Endothelial cell of umbilical vein (primary cell): ENCODE data around the gene ACOX3. TPM values are rescaled to one million over a fixed set of nuclear protein-coding genes. Genes with fewer than 3 reads are reported as not detected.

Experiments used
- BruUV-seq: library from RNA; stranded (reverse); fragments of 400-500 nt; replicated peaks from 2 replicates; lab custom pipeline; 2021; lab: Mats Ljungman, UMichigan
- CTCF ChIA-PET: fragments of 300-600, 350-600 bp; sonication (Branson Sonifier 250); formaldehyde crosslinking; loops from one replicate; lab custom pipeline; 2021; ENCODE audit warnings: antibody characterized with exemption, inconsistent platforms; lab: Charles Lee
- POLR2A ChIA-PET: fragments of 300-600, 350-600 bp; sonication (Branson Sonifier 250); formaldehyde crosslinking; loops from one replicate; lab custom pipeline; 2021; ENCODE audit warnings: antibody characterized with exemption, inconsistent platforms; lab: Charles Lee
- DNase-seq: peaks from one replicate; pipeline ENCODE4 v3.0.0-alpha.2; 2011; ENCODE audit warnings: low read depth, low spot score
- FAIRE-seq: peaks from 2 replicates; lab custom pipeline; 2011; peaks lifted over from hg19 to GRCh38; lab: Jason Lieb, UNC
- H2AFZ ChIP-seq: 2 replicates; pipeline ENCODE4 v1.6.0; 2012; ENCODE audit warnings: low read depth, low read length, control low read depth, inconsistent platforms
- H3K27ac ChIP-seq: 2 replicates; pipeline ENCODE4 v1.5.1; 2011; ENCODE audit warnings: low read depth, mild to moderate bottlenecking, control low read depth, low read length, moderate library complexity; ENCODE audit not compliant: insufficient read depth
- H3K27me3 ChIP-seq, 2 experiments: 2 replicates each; pipeline versions ENCODE4 v1.6.0 to v1.6.1; 2011; ENCODE audit warnings: low read length in 2 of 2, mixed read lengths in 1 of 2; ENCODE audit not compliant: control insufficient read depth in 2 of 2, insufficient read depth in 2 of 2
- H3K36me3 ChIP-seq, 2 experiments: 2 replicates in 1 of 2; 3 replicates in 1 of 2; pipeline ENCODE4 v1.5.1; 2011; ENCODE audit warnings: low read length in 2 of 2, mild to moderate bottlenecking in 1 of 2, moderate library complexity in 1 of 2; ENCODE audit not compliant: control insufficient read depth in 2 of 2, insufficient read depth in 2 of 2; ENCODE audit errors: extremely low read depth in 1 of 2
- H3K4me1 ChIP-seq: 3 replicates; pipeline ENCODE4 v1.5.1; 2011; ENCODE audit warnings: mild to moderate bottlenecking, low read length; ENCODE audit not compliant: control insufficient read depth, insufficient read depth; ENCODE audit errors: extremely low read depth
- H3K4me2 ChIP-seq: 2 replicates; pipeline ENCODE4 v1.6.1; 2011; ENCODE audit warnings: low read length, control low read depth, mixed read lengths; ENCODE audit not compliant: insufficient read depth
- H3K4me3 ChIP-seq, 3 experiments: fragments of 200-600 bp in 1 of 3; sonication (generic), shearing (Covaris generic) in 1 of 3; replicated peaks in 1 of 3; 2 replicates each; pipeline ENCODE4 v1.5.1; 2011 to 2016; ENCODE audit warnings: control low read depth in 3 of 3, low read length in 3 of 3, mild to moderate bottlenecking in 2 of 3, inconsistent platforms in 1 of 3, low read depth in 1 of 3, moderate library complexity in 1 of 3; ENCODE audit not compliant: insufficient read depth in 1 of 3
- H3K79me2 ChIP-seq: 2 replicates; pipeline ENCODE4 v1.6.0; 2012; ENCODE audit warnings: low read length, inconsistent platforms; ENCODE audit not compliant: control insufficient read depth, insufficient read depth
- H3K9ac ChIP-seq: replicated peaks from 2 replicates; pipeline ENCODE3; 2011; ENCODE audit warnings: low read length, control low read depth; ENCODE audit not compliant: insufficient read depth; ENCODE audit errors: extremely low read depth
- H3K9me1 ChIP-seq: replicated peaks from 3 replicates; pipeline ENCODE4 v1.6.0; 2011; ENCODE audit warnings: mild to moderate bottlenecking, low read length; ENCODE audit not compliant: control insufficient read depth, insufficient read depth; ENCODE audit errors: extremely low read depth
- H3K9me3 ChIP-seq: replicated peaks from 2 replicates; pipeline ENCODE4 v1.5.1; 2012; ENCODE audit warnings: low read length, inconsistent platforms; ENCODE audit not compliant: control insufficient read depth, insufficient read depth
- H4K20me1 ChIP-seq: replicated peaks from 2 replicates; pipeline ENCODE3; 2011; ENCODE audit warnings: mild to moderate bottlenecking, low read length; ENCODE audit not compliant: control insufficient read depth, insufficient read depth; ENCODE audit errors: extremely low read depth
- EZH2 ChIP-seq: IDR thresholded peaks from 2 replicates; pipeline ENCODE4 v1.6.1; 2012; ENCODE audit warnings: borderline replicate concordance, low read depth, mild to moderate bottlenecking, moderate library complexity, low read length, inconsistent platforms; ENCODE audit not compliant: severe bottlenecking
- FOS ChIP-seq: IDR thresholded peaks from 2 replicates; pipeline ENCODE4 v1.6.1; 2011; ENCODE audit warnings: mild to moderate bottlenecking, low read length, moderate library complexity, borderline replicate concordance; ENCODE audit not compliant: insufficient read depth
- GATA2 ChIP-seq: IDR thresholded peaks from 2 replicates; pipeline ENCODE4 v1.7.0; 2011; ENCODE audit warnings: low read depth, mild to moderate bottlenecking, moderate library complexity, mixed read lengths, low read length; ENCODE audit not compliant: insufficient read length, insufficient read depth
- JUN ChIP-seq: IDR thresholded peaks from 2 replicates; pipeline ENCODE4 v1.6.1; 2011; ENCODE audit warnings: borderline replicate concordance, low read depth; ENCODE audit not compliant: insufficient read length, insufficient read depth
- MYC ChIP-seq: IDR thresholded peaks from one replicate; pipeline ENCODE4 v1.6.1; 2011; ENCODE audit warnings: mild to moderate bottlenecking, low read depth, low read length
- POLR2A ChIP-seq: IDR thresholded peaks from 2 replicates; pipeline ENCODE4 v1.6.1; 2012; ENCODE audit warnings: low read depth, mild to moderate bottlenecking, control low read depth, low read length
- POLR2AphosphoS5 ChIP-seq: IDR thresholded peaks from 2 replicates; pipeline ENCODE4 v1.6.1; 2012; ENCODE audit warnings: low read depth, mild to moderate bottlenecking, control low read depth, low read length, moderate library complexity; ENCODE audit not compliant: insufficient read depth
- dilution Hi-C: fragments of 300-500 bp; cut with MboI; formaldehyde crosslinking; loops from one replicate; pipeline ENCODE4 v1.15.0; 2019; ENCODE audit warnings: low sequenced_read_pairs; ENCODE audit not compliant: extremely low pct_ligation_motif_present
- intact Hi-C: fragments of 100-400 bp; cut with micrococcal nuclease; formaldehyde crosslinking; loops from one replicate; pipeline ENCODE4 v1.10.0; 2022
- polyA plus RNA-seq, 4 experiments: library from polyadenylated mRNA; depleted of rRNA in 3 of 4; stranded (reverse) in 3 of 4; unstranded in 1 of 4; fragments of >200 nt; gene quantifications; 2 replicates each; pipeline versions ENCODE4 v1.2.1 to v1.2.3, GENCODE V29; 2011 to 2012; ENCODE audit warnings: missing spikeins in 1 of 4
- total RNA-seq: library from RNA; stranded (reverse); gene quantifications from 2 replicates; pipeline ENCODE4 v1.2.3, GENCODE V29; 2021
- TF ChIP-seq, protein P1 (sequence below), 2 donors: IDR thresholded peaks; 1 replicate in 1 of 2; 2 replicates in 1 of 2; pipeline ENCODE4 v1.5.1; 2011; ENCODE audit warnings: low read length in 2 of 2, mild to moderate bottlenecking in 2 of 2, moderate library complexity in 2 of 2, control low read depth in 1 of 2, inconsistent platforms in 1 of 2, low read depth in 1 of 2; ENCODE audit not compliant: insufficient read depth in 1 of 2; ENCODE audit errors: extremely low read depth in 1 of 2
- TF ChIP-seq, protein P2 (sequence below): IDR thresholded peaks from 2 replicates; pipeline ENCODE4 v1.6.1; 2011; ENCODE audit not compliant: insufficient read depth, insufficient read length

The ACOX3 gene
- total and polyA plus RNA-seq, 2 donors (not counting 3 experiments of a cell fraction or from before 2014, with no cell fraction given): 13.0 to 26.3 TPM

DNA sequence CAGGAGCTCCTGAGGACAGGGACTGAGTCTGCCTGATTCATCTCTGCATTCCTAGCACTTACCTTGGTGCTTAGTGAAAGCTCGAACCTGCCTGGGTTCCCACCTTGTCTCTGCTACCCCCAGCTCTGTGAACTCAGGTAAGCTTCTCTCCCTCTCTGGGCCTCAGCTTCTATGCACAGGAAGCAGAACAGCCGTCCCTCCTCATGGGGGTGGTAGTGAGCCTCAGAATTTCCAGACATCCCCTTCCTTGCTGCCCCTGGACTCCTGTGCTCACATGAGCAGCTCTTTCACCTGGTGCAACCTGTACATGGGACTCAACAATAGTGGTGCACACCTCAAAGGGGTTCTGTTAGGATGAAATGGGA lies 120.2 kb downstream of the ACOX3 start:
- Histone ChIP-seq H3K4me1 (peaks cover 7% of the 10 kb centered on the region), H3K27me3 (peaks cover 0 to 3% of the 10 kb centered on the region in 2 experiments), H3K9me3 (no peaks in the 10 kb centered on the region), H3K9me1 (no peaks in the 10 kb centered on the region), H3K4me3 (no peak overlapping the region), H3K79me2 (no peaks in the 10 kb centered on the region), H3K36me3 (no peaks in the 10 kb centered on the region), H3K9ac (no peak overlapping the region), H3K27ac (no peak overlapping the region), H3K4me2 (no peak overlapping the region), H2AFZ (no peak overlapping the region), H4K20me1 (no peaks in the 10 kb centered on the region)
- ChIA-PET POLR2A (no interaction called here), CTCF (interaction anchor here (0.8 to 1.9 kb wide), 4 partner anchors 53 to 83 kb away, joined by 3 to 11 read pairs (median 6); no protein-coding TSS in a partner anchor)
- DNase-seq (no peak), FAIRE-seq (no peak)
- intact Hi-C loops (loop anchor here (1.0 kb wide), 1 partner anchor 83 kb away; no protein-coding TSS in a partner anchor), dilution Hi-C loops (no loop called here)
- no peak for TF ChIP-seq MYC
- TF ChIP-seq, protein P1, sequence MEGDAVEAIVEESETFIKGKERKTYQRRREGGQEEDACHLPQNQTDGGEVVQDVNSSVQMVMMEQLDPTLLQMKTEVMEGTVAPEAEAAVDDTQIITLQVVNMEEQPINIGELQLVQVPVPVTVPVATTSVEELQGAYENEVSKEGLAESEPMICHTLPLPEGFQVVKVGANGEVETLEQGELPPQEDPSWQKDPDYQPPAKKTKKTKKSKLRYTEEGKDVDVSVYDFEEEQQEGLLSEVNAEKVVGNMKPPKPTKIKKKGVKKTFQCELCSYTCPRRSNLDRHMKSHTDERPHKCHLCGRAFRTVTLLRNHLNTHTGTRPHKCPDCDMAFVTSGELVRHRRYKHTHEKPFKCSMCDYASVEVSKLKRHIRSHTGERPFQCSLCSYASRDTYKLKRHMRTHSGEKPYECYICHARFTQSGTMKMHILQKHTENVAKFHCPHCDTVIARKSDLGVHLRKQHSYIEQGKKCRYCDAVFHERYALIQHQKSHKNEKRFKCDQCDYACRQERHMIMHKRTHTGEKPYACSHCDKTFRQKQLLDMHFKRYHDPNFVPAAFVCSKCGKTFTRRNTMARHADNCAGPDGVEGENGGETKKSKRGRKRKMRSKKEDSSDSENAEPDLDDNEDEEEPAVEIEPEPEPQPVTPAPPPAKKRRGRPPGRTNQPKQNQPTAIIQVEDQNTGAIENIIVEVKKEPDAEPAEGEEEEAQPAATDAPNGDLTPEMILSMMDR (IDR thresholded peaks at IDR 0.05; ENCODE audit: extremely low read depth in 1 of 2, insufficient read depth in 1 of 2, low read depth in 1 of 2, low read length in 2 of 2): peak; percentile 5 to 16
- BruUV-seq: no TSS peak

DNA sequence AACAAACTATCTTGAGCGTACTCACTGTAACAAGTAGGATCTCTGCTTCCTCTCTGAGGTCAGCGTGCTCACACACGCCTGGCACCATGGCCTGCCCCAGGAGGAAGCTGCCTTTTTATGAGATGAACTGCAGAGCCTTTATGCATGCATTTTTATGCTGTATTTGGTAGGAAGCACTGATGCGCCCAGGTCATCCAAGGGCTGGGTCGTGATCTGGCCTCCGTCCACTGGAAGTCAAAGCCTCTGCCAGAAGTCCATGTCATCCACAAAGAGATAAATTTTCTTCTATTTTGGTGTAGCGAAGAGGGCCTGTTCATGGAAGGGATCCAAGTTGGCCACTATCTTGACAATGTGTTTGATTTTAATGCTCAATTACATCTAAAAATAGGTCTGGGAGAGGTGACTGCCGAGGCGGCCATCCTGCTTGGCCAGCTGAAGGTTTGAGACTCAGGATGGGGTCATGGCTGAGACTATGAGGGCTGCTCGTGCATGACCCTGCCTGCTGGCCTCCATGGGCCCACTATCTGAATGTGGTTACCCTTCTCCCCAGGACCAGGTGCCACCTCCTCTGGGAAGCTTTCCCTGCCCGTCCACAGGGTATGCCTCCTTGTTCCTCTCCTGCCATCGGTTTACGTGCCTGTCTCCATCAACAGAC lies 120.7 kb downstream of the ACOX3 start:
- Histone ChIP-seq H3K4me1 (peaks cover 7% of the 10 kb centered on the region), H4K20me1 (no peaks in the 10 kb centered on the region), H3K9me1 (no peaks in the 10 kb centered on the region), H3K36me3 (no peaks in the 10 kb centered on the region), H3K79me2 (no peaks in the 10 kb centered on the region), H3K9ac (no peak overlapping the region), H3K4me3 (no peak overlapping the region), H3K27me3 (peaks cover 0 to 3% of the 10 kb centered on the region in 2 experiments), H2AFZ (no peak overlapping the region), H3K27ac (no peak overlapping the region), H3K9me3 (no peaks in the 10 kb centered on the region), H3K4me2 (no peak overlapping the region)
- dilution Hi-C loops (no loop called here), intact Hi-C loops (loop anchor here (1.0 kb wide), 1 partner anchor 83 kb away; no protein-coding TSS in a partner anchor)
- TF ChIP-seq GATA2 (no peak), JUN (no peak), POLR2AphosphoS5 (no peak), FOS (no peak), EZH2 (no peak), POLR2A (no peak), MYC (no peak)
- TF ChIP-seq, protein P2, sequence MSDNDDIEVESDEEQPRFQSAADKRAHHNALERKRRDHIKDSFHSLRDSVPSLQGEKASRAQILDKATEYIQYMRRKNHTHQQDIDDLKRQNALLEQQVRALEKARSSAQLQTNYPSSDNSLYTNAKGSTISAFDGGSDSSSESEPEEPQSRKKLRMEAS: no peak
- TF ChIP-seq, protein P1 (IDR thresholded peaks at IDR 0.05; ENCODE audit: extremely low read depth in 1 of 2, insufficient read depth in 1 of 2, low read depth in 1 of 2, low read length in 2 of 2): no peak
- BruUV-seq: no TSS peak
- no peak for DNase-seq
- ChIA-PET CTCF (interaction anchor here (0.6 to 1.9 kb wide), 6 partner anchors 11 to 84 kb away, joined by 3 to 11 read pairs (median 4); no protein-coding TSS in a partner anchor), POLR2A (no interaction called here)
- FAIRE-seq: no peak
